ENCODE results near the gene CDKAL1. TPM values are rescaled to one million over a fixed set of nuclear protein-coding genes. Genes with fewer than 3 reads are reported as not detected.

The CDKAL1 gene
- total and polyA plus RNA-seq, 2 of the 13 experiments (the other 11 are each of a cell fraction or from before 2014, with no cell fraction given), result 9.5 to 27.7 TPM

DNA sequence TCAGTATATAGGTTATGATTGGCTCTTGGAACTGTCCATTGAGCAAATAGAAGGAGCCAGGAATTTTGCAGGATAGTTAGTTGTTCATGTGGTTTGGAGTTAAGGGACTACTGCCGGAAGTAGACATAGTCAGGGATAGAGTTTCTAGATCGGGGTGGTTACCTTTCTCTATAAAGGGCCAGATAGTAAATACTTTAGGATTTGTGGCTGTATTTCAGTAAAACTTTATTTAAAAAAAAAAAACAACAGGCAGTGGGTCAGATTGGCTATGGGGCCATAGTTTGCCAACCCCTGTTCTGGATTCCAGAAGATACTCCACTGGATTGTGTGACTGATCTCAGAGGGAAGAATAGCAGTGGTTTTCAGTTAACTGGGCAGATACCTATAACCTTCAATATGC, 570.0 kb downstream of the CDKAL1 start:
- no peak for TF ChIP-seq GLI4 (CRISPR knock-in tag; IDR thresholded peaks at IDR 0.05; ENCODE audit: borderline replicate concordance)
- TF ChIP-seq, protein P1, sequence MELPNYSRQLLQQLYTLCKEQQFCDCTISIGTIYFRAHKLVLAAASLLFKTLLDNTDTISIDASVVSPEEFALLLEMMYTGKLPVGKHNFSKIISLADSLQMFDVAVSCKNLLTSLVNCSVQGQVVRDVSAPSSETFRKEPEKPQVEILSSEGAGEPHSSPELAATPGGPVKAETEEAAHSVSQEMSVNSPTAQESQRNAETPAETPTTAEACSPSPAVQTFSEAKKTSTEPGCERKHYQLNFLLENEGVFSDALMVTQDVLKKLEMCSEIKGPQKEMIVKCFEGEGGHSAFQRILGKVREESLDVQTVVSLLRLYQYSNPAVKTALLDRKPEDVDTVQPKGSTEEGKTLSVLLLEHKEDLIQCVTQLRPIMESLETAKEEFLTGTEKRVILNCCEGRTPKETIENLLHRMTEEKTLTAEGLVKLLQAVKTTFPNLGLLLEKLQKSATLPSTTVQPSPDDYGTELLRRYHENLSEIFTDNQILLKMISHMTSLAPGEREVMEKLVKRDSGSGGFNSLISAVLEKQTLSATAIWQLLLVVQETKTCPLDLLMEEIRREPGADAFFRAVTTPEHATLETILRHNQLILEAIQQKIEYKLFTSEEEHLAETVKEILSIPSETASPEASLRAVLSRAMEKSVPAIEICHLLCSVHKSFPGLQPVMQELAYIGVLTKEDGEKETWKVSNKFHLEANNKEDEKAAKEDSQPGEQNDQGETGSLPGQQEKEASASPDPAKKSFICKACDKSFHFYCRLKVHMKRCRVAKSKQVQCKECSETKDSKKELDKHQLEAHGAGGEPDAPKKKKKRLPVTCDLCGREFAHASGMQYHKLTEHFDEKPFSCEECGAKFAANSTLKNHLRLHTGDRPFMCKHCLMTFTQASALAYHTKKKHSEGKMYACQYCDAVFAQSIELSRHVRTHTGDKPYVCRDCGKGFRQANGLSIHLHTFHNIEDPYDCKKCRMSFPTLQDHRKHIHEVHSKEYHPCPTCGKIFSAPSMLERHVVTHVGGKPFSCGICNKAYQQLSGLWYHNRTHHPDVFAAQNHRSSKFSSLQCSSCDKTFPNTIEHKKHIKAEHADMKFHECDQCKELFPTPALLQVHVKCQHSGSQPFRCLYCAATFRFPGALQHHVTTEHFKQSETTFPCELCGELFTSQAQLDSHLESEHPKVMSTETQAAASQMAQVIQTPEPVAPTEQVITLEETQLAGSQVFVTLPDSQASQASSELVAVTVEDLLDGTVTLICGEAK (IDR thresholded peaks at IDR 0.05), result peak; percentile 57
- TF ChIP-seq, protein P1 (CRISPR knock-in tag; IDR thresholded peaks at IDR 0.05), result peak; percentile 38; the same call in 1 of the 2 replicates
- Histone ChIP-seq H3K9me3 (ENCODE audit: low read length) (no peaks in the 10 kb centered on the region), H3K27me3 (ENCODE audit: control insufficient read depth in 1 of 2, insufficient read depth in 2 of 2, low read length in 2 of 2) (no peaks in the 10 kb centered on the region), H3K79me2 (ENCODE audit: insufficient read depth, low read length) (no peaks in the 10 kb centered on the region), H3K27ac (ENCODE audit: extremely low read length, insufficient read depth, low read length) (peak overlapping the region; percentile 31), H3K4me2 (ENCODE audit: low read depth, low read length) (peak overlapping the region; percentile 43; the same call in 1 of the 2 replicates), H2AFZ (ENCODE audit: low read length) (no peak overlapping the region), H4K20me1 (ENCODE audit: insufficient read depth, low read length) (no peaks in the 10 kb centered on the region), H3K9ac (ENCODE audit: insufficient read depth, low read depth, low read length) (no peak overlapping the region), H3K36me3 (replicated peaks in 1 of 2; ENCODE audit: control insufficient read depth in 1 of 2, insufficient read depth in 2 of 2, low read length in 2 of 2) (no peaks in the 10 kb centered on the region), H3K4me1 (ENCODE audit: insufficient read depth, low read length) (peaks cover 46% of the 10 kb centered on the region), H3K4me3 (replicated peaks in 1 of 3; ENCODE audit: insufficient read depth in 1 of 3, low read depth in 2 of 3, low read length in 3 of 3) (no peak overlapping the region)
- in situ Hi-C loops (cut with HindIII; ENCODE audit: extremely low pct_ligation_motif_present, low pct_unique_long_range_greater_than_20kb) (no loop called here), intact Hi-C loops (cut with micrococcal nuclease; ENCODE audit: unreplicated experiment) (no loop called here)
- ChIA-PET CTCF (ENCODE audit: low intra/inter-chr PET ratio, low total read pairs) (no interaction called here), POLR2A (no interaction called here)
- 99% methylated on average over 2 of the region's 2 CpGs for WGBS (ENCODE audit: low lambda C conversion rate)
- FAIRE-seq (no peak), ATAC-seq (no peak), DNase-seq (ENCODE audit: low spot score) (no peak)
- no TSS peak for BruUV-seq (replicated peaks)
